ENCODE measurements around the gene SLC4A1AP.

DNA sequence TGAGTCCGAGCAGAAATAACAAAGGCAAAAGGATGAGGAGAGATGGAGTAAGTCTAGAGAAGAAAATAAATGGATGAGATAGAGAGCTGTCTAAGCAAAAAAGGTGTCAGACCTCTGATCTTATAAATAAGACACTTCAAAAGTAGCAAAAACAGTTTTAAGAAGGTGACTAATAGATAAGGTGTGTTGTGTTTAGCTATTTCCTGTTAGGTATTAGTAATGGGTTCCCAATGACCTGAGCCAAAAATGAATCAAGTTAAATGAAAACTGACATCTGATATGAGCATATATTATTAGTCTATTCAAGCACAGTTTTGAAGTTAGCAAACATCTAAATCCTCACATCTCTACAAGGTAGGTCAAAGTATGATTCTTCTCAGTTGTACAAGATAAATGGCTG lies 10.9 kb upstream of the SLC4A1AP start:
- TF ChIP-seq CTCF (IDR thresholded peaks at IDR 0.05) (no peak), POLR2A (IDR thresholded peaks at IDR 0.05) (no peak)

All from esophagus squamous epithelium (tissue), 4 donors.